HS-27A (cell line): ENCODE data around the gene HNRNPF.

ENCODE experiments used
- DNase-seq: peaks from one replicate; pipeline ENCODE4 v3.0.0-alpha.2; 2012; ENCODE audit warnings: low read depth, missing footprints

The HNRNPF gene

GRCh38 chr10:43421201-43421507 is 12.2 kb upstream of the HNRNPF start:
- no peak for DNase-seq

GRCh38 chr10:43420369-43421200 is 11.6 kb upstream of the HNRNPF start:
- DNase-seq, result no peak

- no peak for DNase-seq
These were observed 11.0 kb upstream of the HNRNPF start for GRCh38 chr10:43419997-43420368.

- no peak for DNase-seq
These were observed 9.2 kb upstream of the HNRNPF start for GRCh38 chr10:43417950-43418768.

- DNase-seq, result no peak
These were observed 6.6 kb upstream of the HNRNPF start for GRCh38 chr10:43415544-43415943.

- no peak for DNase-seq
These were observed 2.5 kb upstream of the HNRNPF start for GRCh38 chr10:43411536-43411935.

GRCh38 chr10:43410345-43410744 is 1.4 kb upstream of the HNRNPF start:
- no peak for DNase-seq

- no peak for DNase-seq
These were observed 561 bp upstream of the HNRNPF start for GRCh38 chr10:43409385-43410109.

GRCh38 chr10:43408331-43408709 is 666 bp downstream of the HNRNPF start:
- DNase-seq, result no peak

- no peak for DNase-seq
These were observed 1.2 kb downstream of the HNRNPF start for GRCh38 chr10:43407576-43408330.

- DNase-seq, result no peak
These were observed 1.8 kb downstream of the HNRNPF start for GRCh38 chr10:43407148-43407575.

- DNase-seq, result no peak
These were observed 4.3 kb downstream of the HNRNPF start for GRCh38 chr10:43404704-43405084.

GRCh38 chr10:43403911-43404703 is 4.9 kb downstream of the HNRNPF start:
- DNase-seq, result no peak

GRCh38 chr10:43402880-43403452 is 6.0 kb downstream of the HNRNPF start:
- DNase-seq, result no peak

- no peak for DNase-seq
These were observed 6.8 kb downstream of the HNRNPF start for GRCh38 chr10:43402176-43402575.

- no peak for DNase-seq
These were observed 7.4 kb downstream of the HNRNPF start for GRCh38 chr10:43401627-43402026.

- DNase-seq, result no peak
These were observed 9.4 kb downstream of the HNRNPF start for GRCh38 chr10:43399320-43400310.

GRCh38 chr10:43398939-43399319 is 10.1 kb downstream of the HNRNPF start:
- no peak for DNase-seq

GRCh38 chr10:43396928-43397624 is 11.9 kb downstream of the HNRNPF start:
- no peak for DNase-seq
